Measurements from ENCODE around the gene CACNG6.

Gene CACNG6

DNA sequence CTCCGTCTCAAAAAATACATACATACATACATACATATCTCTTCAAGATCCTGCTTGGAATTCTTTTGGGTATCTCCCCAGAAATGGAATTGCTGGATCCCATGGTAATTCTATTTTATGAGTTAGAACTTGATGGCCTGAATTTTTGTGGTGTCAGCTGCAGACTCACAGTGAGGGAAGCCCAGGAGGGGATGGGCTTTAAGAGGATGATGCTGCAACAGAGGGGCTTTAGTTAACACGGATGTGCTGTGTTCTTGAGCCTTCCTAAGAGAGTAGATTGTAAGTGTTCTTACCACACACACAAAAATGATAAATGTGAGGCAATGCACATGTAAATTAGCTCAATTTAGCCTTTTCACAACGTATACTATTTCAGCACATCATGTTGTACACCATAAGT is 31.8 kb downstream of the CACNG6 start:
- no peaks in the 10 kb centered on the region for H3K9me3 Mint-ChIP-seq
- H3K36me3 Mint-ChIP-seq (ENCODE audit: low read depth), result no peaks in the 10 kb centered on the region
- no peak for DNase-seq
- no peak for TF ChIP-seq CTCF (IDR thresholded peaks at IDR 0.05)
- H3K27me3 Mint-ChIP-seq (ENCODE audit: low read depth, poor library complexity), result peaks cover 39% of the 10 kb centered on the region
- no peaks in the 10 kb centered on the region for H3K4me1 Mint-ChIP-seq
- H3K27ac Mint-ChIP-seq, result no peak overlapping the region
- no peak overlapping the region for H3K4me3 Mint-ChIP-seq

DNA sequence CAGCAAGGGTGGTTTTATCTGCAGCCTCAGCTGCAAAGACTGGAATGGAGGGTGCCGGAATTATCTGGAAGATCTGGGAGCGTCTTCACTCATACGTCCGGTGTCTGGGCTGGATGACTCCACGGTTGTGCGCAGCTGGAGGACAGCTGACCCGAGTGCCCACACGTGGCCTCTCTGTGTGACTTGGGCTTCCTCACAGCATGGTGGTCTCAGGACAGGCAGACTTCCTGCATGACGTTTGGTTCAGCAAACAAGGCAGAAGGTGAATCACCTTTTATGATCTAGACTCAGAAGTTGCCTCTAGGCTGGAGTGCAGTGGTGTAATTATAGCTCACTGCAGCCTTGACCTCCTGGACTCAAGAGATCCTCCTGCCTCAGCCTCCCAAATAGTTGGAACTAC is 33.2 kb downstream of the CACNG6 start:
- H3K36me3 Mint-ChIP-seq (ENCODE audit: low read depth), result no peaks in the 10 kb centered on the region
- peaks cover 6% of the 10 kb centered on the region for H3K4me1 Mint-ChIP-seq
- no peak overlapping the region for H3K4me3 Mint-ChIP-seq
- TF ChIP-seq CTCF (IDR thresholded peaks at IDR 0.05), result no peak
- H3K27ac Mint-ChIP-seq, result no peak overlapping the region
- no peak for DNase-seq
- H3K27me3 Mint-ChIP-seq (ENCODE audit: low read depth, poor library complexity), result peaks cover 34% of the 10 kb centered on the region
- no peaks in the 10 kb centered on the region for H3K9me3 Mint-ChIP-seq

GRCh38 chr19:54026656-54027055 is 35.2 kb downstream of the CACNG6 start:
- Mint-ChIP-seq H3K9me3 (no peaks in the 10 kb centered on the region), H3K27me3 (ENCODE audit: low read depth, poor library complexity) (peaks cover 26% of the 10 kb centered on the region), H3K36me3 (ENCODE audit: low read depth) (no peaks in the 10 kb centered on the region), H3K4me1 (peaks cover 11% of the 10 kb centered on the region), H3K27ac (no peak overlapping the region), H3K4me3 (no peak overlapping the region)
- no peak for TF ChIP-seq CTCF (IDR thresholded peaks at IDR 0.05)
- no peak for DNase-seq

DNA sequence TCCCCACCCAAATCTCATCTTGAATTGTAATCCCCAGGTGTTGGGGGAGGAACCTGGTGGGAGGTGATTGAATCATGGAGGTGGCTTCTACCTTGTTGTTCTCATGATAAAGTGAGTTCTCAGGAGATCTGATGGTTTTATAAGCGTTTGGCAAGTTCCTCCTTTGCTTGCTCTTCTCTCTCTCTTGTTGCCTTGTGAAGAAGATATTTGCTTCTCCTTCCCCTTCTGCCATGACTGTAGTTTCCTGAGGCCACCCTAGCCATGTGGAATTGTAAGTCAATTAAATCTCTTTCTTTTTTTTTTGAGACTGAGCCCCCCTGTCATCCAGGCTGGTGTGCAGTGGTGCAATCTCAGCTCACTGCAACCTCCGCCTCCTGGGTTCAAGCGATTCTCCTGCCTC is 37.9 kb downstream of the CACNG6 start:
- no peak for DNase-seq
- TF ChIP-seq CTCF (IDR thresholded peaks at IDR 0.05), result no peak
- Mint-ChIP-seq H3K27me3 (ENCODE audit: low read depth, poor library complexity) (peaks cover 19% of the 10 kb centered on the region), H3K27ac (no peak overlapping the region), H3K9me3 (no peaks in the 10 kb centered on the region), H3K36me3 (ENCODE audit: low read depth) (no peaks in the 10 kb centered on the region), H3K4me3 (no peak overlapping the region), H3K4me1 (peaks cover 11% of the 10 kb centered on the region)

GRCh38 chr19:54029930-54030490 is 38.6 kb downstream of the CACNG6 start:
- peaks cover 14% of the 10 kb centered on the region for H3K4me1 Mint-ChIP-seq
- DNase-seq, result peak; percentile 76
- H3K27ac Mint-ChIP-seq, result no peak overlapping the region
- no peaks in the 10 kb centered on the region for H3K36me3 Mint-ChIP-seq (ENCODE audit: low read depth)
- H3K4me3 Mint-ChIP-seq, result no peak overlapping the region
- TF ChIP-seq CTCF (IDR thresholded peaks at IDR 0.05), result peak; percentile 36
- H3K9me3 Mint-ChIP-seq, result no peaks in the 10 kb centered on the region
- H3K27me3 Mint-ChIP-seq (ENCODE audit: low read depth, poor library complexity), result peaks cover 21% of the 10 kb centered on the region

DNA sequence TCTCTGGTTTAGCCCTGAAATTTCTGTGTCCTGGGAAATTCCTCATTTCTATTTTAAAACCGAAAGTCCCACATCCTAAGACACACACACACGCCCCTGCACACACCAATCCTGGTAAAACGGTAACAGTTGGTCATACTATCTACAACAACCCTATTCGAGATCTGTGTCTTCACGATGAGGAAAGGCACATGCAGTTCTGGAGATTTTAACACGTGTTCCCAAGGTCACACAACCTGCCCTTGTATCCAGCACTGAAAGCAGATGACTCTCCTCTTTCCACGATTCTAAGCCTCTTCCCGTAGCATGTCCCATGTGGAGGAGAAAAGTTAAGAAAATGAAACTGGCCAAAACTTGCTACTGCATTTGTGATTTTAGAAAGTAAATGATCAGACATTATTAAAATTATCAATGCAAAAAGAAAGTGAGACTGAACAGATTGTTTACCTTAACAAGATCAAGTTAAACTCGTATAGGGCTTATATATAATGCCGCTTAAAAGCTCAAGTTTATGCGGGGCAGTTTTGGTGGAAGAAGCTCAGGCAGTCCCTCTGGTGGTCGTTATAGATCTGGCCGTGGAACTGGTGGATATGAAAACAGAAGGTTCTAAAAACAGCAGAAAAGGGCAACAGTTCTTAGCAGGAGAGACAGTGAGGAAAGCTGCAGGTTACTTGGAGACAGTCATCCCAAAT is 39.6 kb downstream of the CACNG6 start:
- H3K36me3 Mint-ChIP-seq (ENCODE audit: low read depth), result no peaks in the 10 kb centered on the region
- no peak for DNase-seq
- H3K9me3 Mint-ChIP-seq, result peaks cover 5% of the 10 kb centered on the region
- H3K27me3 Mint-ChIP-seq (ENCODE audit: low read depth, poor library complexity), result peaks cover 13% of the 10 kb centered on the region
- H3K4me3 Mint-ChIP-seq, result no peak overlapping the region
- TF ChIP-seq CTCF (IDR thresholded peaks at IDR 0.05), result peak; percentile 27
- H3K4me1 Mint-ChIP-seq, result peaks cover 25% of the 10 kb centered on the region
- peak overlapping the region; percentile 8 for H3K27ac Mint-ChIP-seq
